ENCODE data around the gene PRKCE. TPM values are rescaled to one million over a fixed set of nuclear protein-coding genes. Genes with fewer than 3 reads are reported as not detected.

PRKCE gene
- total and polyA plus RNA-seq, 2 experiments from 2014 or later, result 0.94 to 1.2 TPM

GRCh38 chr2:45937990-45938389 is 286.5 kb downstream of the PRKCE start:
- ATAC-seq (no peak), DNase-seq (ENCODE audit: low spot score) (no peak)
- Histone ChIP-seq H3K36me3 (ENCODE audit: insufficient read depth) (no peaks in the 10 kb centered on the region), H4K20me1 (replicated peaks; ENCODE audit: insufficient read depth) (no peaks in the 10 kb centered on the region), H3F3A (replicated peaks; ENCODE audit: low read depth) (peaks cover 1% of the 10 kb centered on the region; the same call in 1 of the 2 replicates), H3K27ac (ENCODE audit: low read depth) (no peak overlapping the region), H3K4me2 (no peak overlapping the region), H3K27me3 (ENCODE audit: insufficient read depth) (no peaks in the 10 kb centered on the region), H3K4me3 (no peak overlapping the region), H2AFZ (no peak overlapping the region), H3K9me2 (ENCODE audit: insufficient read depth) (no peaks in the 10 kb centered on the region), H3K79me2 (replicated peaks; ENCODE audit: insufficient read depth) (no peaks in the 10 kb centered on the region), H3K4me1 (ENCODE audit: insufficient read depth) (no peaks in the 10 kb centered on the region)
- Mint-ChIP-seq H3K27ac (no peak overlapping the region), H3K4me1 (peaks cover 17% of the 10 kb centered on the region), H3K9me3 (no peaks in the 10 kb centered on the region), H3K27me3 (ENCODE audit: insufficient read depth, low read depth, poor library complexity) (peaks cover 6% of the 10 kb centered on the region), H3K4me3 (no peak overlapping the region), H3K36me3 (ENCODE audit: low read depth) (no peaks in the 10 kb centered on the region)
- no peak for TF ChIP-seq ZNF331 (CRISPR knock-in tag; IDR thresholded peaks at IDR 0.05; ENCODE audit: low read depth)

- no peak overlapping the region for H3K4me3 Mint-ChIP-seq
Measured at GRCh38 chr2:45938649-45939511, 287.4 kb downstream of the PRKCE start.

More at GRCh38 chr2:45938649-45939511, 287.4 kb downstream of the PRKCE start:
- Histone ChIP-seq H3K79me2 (replicated peaks; ENCODE audit: insufficient read depth) (no peaks in the 10 kb centered on the region), H3K27me3 (ENCODE audit: insufficient read depth) (no peaks in the 10 kb centered on the region), H2AFZ (no peak overlapping the region), H3K4me3 (no peak overlapping the region), H3F3A (replicated peaks; ENCODE audit: low read depth) (peaks cover 3% of the 10 kb centered on the region; the same call in 1 of the 2 replicates), H3K36me3 (ENCODE audit: insufficient read depth) (no peaks in the 10 kb centered on the region), H3K4me1 (ENCODE audit: insufficient read depth) (no peaks in the 10 kb centered on the region), H3K9me2 (ENCODE audit: insufficient read depth) (no peaks in the 10 kb centered on the region), H3K4me2 (no peak overlapping the region), H4K20me1 (replicated peaks; ENCODE audit: insufficient read depth) (no peaks in the 10 kb centered on the region), H3K27ac (ENCODE audit: low read depth) (no peak overlapping the region)
- peaks cover 6% of the 10 kb centered on the region for H3K27me3 Mint-ChIP-seq (ENCODE audit: insufficient read depth, low read depth, poor library complexity)
- no peaks in the 10 kb centered on the region for H3K36me3 Mint-ChIP-seq (ENCODE audit: low read depth)
- DNase-seq (ENCODE audit: low spot score) (peak; percentile 31), ATAC-seq (peak; percentile 18)
- peaks cover 24% of the 10 kb centered on the region for H3K4me1 Mint-ChIP-seq
- TF ChIP-seq REST (IDR thresholded peaks at IDR 0.05; ENCODE audit: unreplicated experiment), result no peak
- TF ChIP-seq STAT1 (IDR thresholded peaks at IDR 0.05; ENCODE audit: unreplicated experiment), result no peak
- TF ChIP-seq EZH2 (IDR thresholded peaks at IDR 0.05; ENCODE audit: low read depth, unreplicated experiment), result no peak
- no peak for TF ChIP-seq ETS1 (IDR thresholded peaks at IDR 0.05)
- no peaks in the 10 kb centered on the region for H3K9me3 Mint-ChIP-seq
- H3K27ac Mint-ChIP-seq, result no peak overlapping the region; the same call in 1 of the 2 replicates
